DND-41 (cell line): ENCODE results near the gene EPC2.
"Not testable (repeated sequence)": the region's sequence is repeated elsewhere in the genome, so short reads cannot be mapped to it uniquely, and the experiment has no call there.

ENCODE experiments used
- CTCF ChIP-seq: IDR thresholded peaks from 2 replicates; pipeline ENCODE4 v1.5.1; 2012; ENCODE audit warnings: borderline replicate concordance, low read length, moderate library complexity, mild to moderate bottlenecking; ENCODE audit not compliant: poor library complexity, severe bottlenecking; ENCODE audit errors: extremely low read depth
- EZH2 ChIP-seq: IDR thresholded peaks from 3 replicates; pipeline ENCODE4 v1.6.1; 2012; ENCODE audit warnings: borderline replicate concordance, low read depth, mild to moderate bottlenecking, moderate library complexity, low read length, inconsistent platforms; ENCODE audit not compliant: severe bottlenecking

DNA sequence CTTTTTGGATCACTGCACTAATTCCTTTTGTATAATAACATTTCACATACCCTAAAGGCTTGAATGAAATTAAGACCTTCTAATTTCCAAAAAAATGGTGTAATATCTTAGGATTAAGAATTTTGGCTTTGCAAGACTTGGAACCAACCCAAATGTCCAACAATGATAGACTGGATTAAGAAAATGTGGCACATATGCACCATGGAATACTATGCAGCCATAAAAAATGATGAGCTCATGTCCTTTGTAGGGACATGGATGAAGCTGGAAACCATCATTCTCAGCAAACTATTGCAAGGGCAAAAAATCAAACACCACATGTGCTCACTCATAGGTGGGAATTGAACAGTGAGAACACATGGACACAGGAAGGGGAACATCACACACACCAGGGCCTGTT is 43.5 kb downstream of the EPC2 start:
- TF ChIP-seq CTCF, EZH2: not testable (repeated sequence)
